ENCODE results near the gene IL4R.

- no peak for TF ChIP-seq POLR2A (IDR thresholded peaks at IDR 0.05)
- no peak for TF ChIP-seq CTCF (IDR thresholded peaks at IDR 0.05)
Observed at GRCh38 chr16:27335349-27336053, 21.7 kb downstream of the IL4R start.

Measured in testis (tissue), 2 donors.